ENCODE data around the gene PRKN.

GRCh38 chr6:161508341-161508740 is 1219.2 kb downstream of the PRKN start:
- TF ChIP-seq CTCF (conservative IDR thresholded peaks at IDR 0.05; ENCODE audit: low read depth, low read length) (no peak), EZH2 (IDR thresholded peaks at IDR 0.05; ENCODE audit: borderline replicate concordance, low read depth, low read length, poor library complexity, severe bottlenecking) (no peak)

All from A673 (cell line).